Omental fat pad (tissue), 4 donors: Measurements from ENCODE around the gene KCNT1. TPM values are rescaled to one million over a fixed set of nuclear protein-coding genes. Genes with fewer than 3 reads are reported as not detected.
"Not testable (repeated sequence)": the region's sequence is repeated elsewhere in the genome, so short reads cannot be mapped to it uniquely, and the experiment has no call there.

Source experiments
- ATAC-seq: fragments of 150-250 bp; one replicate; pipeline ENCODE4 v1.9.1; 2016; ENCODE audit warnings: mild to moderate bottlenecking, moderate library complexity; ENCODE audit not compliant: low FRiP score
- DNase-seq: peaks from one replicate; pipeline ENCODE4 v3.0.0-alpha.2; 2019; ENCODE audit warnings: low spot score
- CTCF ChIP-seq, 3 donors: fragments of 450-650 bp; IDR thresholded peaks; one replicate each; pipeline ENCODE4 v1.5.1; 2016 to 2017; ENCODE audit warnings: antibody characterized with exemption in 3 of 3, mild to moderate bottlenecking in 3 of 3, moderate library complexity in 2 of 3
- total RNA-seq, 4 donors: library from RNA; depleted of rRNA; stranded (reverse); fragments of >200 nt; gene quantifications; one replicate each; pipeline ENCODE4 v1.1.0, GENCODE V29; 2016

KCNT1 gene
- total RNA-seq, 4 donors from 2014 or later: 0.24 to 0.95 TPM; not detected in 2

GRCh38 chr9:135666534-135667462, 35.2 kb upstream of the KCNT1 start:
- TF ChIP-seq CTCF (IDR thresholded peaks at IDR 0.05): no peak
- DNase-seq: no peak

GRCh38 chr9:135667463-135668001, 34.5 kb upstream of the KCNT1 start:
- TF ChIP-seq CTCF (IDR thresholded peaks at IDR 0.05): no peak
- DNase-seq: no peak
- no peak for ATAC-seq

More at GRCh38 chr9:135666534-135667462, 35.2 kb upstream of the KCNT1 start:
- no peak for ATAC-seq

GRCh38 chr9:135669018-135669417, 33.0 kb upstream of the KCNT1 start:
- DNase-seq, ATAC-seq: not testable (repeated sequence)

GRCh38 chr9:135669616-135670285, 32.2 kb upstream of the KCNT1 start:
- no peak for TF ChIP-seq CTCF (IDR thresholded peaks at IDR 0.05)
- ATAC-seq: no peak
- no peak for DNase-seq

GRCh38 chr9:135670721-135671590, 31.0 kb upstream of the KCNT1 start:
- DNase-seq: no peak
- no peak for ATAC-seq
- TF ChIP-seq CTCF (IDR thresholded peaks at IDR 0.05): no peak

DNA sequence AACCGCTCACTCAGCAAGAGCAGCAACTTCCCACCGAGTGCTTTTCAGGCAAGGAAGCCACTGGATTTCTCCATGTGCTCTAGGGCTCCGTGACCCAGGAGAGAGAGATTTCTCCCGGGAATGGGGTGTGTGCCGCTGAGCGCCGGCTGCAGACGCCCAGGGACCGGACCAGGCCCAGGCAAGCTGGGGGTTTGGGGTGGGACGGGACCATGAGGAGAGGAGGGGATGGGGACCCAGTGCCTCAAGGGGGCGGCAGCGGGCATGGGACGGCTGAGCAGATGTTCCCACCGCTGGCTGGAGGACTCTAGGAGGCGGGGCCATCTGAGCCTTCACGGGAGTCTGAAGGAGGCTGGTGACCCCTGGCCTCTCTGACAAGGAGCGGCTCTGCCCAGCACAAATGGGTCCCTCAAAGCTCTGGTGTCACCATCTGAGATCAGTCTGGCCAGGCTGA, 30.4 kb upstream of the KCNT1 start:
- no peak for TF ChIP-seq CTCF (IDR thresholded peaks at IDR 0.05)
- no peak for ATAC-seq
- DNase-seq: no peak

DNA sequence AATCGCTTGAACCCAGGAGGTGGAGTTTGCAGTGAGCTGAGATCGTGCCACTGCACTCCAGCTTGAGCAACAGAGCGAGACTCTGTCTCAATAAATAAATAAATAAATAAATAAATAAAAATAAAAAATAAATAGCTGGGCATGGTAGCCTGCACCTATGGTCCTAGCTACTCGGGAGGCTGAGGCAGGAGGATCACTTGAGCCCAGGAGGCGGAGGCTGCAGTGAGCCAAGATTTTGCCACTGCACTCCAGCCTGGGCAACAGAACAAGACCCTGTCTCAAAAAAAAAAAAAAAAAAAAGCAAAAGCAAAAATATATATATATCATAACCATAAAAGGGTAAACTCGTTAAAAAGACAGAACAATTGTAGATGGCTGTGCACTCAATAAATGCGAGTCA, 29.2 kb upstream of the KCNT1 start:
- DNase-seq, ATAC-seq: not testable (repeated sequence)
